Femur (tissue), 1 donor: ENCODE data around the gene JADE2.

Experiments used
- DNase-seq: peaks from one replicate; pipeline ENCODE4 v3.0.0-alpha.2; 2017

Gene JADE2

DNA sequence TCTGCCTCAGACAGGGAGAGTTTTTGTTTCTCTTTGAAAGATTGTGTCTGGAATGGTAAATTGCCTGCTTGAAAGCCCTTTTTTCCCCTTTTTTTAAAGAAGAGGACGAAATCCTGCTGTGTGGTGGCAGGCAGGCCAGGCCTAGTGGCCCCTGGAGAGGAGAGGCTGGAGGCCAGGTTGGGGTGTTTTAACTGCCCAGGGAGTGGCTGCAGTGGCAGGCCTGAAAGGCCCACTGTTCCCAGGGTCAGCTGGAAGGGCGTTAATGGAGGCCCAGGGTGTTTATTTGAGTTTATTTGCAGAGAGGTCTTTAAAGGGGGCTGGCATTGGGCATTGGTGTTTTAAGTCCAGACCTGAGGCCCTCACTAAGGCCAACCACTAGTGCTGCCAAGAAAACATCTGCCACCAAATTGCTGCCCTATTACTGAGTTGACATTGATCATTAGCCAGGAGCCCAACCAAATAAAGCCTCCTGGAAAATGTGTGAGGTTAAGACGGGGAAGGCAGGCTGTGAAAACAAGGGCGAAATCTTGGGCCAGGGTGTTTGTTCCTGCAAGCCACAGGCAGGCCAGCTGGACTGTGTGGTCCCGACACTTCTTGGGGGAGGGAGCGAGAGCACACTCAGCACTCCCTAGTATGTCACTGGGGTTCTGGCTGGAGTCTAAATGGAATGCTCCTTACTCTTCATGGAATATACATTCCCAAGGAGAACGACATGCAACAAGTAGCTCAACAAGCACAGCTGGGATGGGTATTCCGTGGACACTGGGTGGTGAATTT is 5.0 kb downstream of the JADE2 start:
- DNase-seq = peak; percentile 40

DNA sequence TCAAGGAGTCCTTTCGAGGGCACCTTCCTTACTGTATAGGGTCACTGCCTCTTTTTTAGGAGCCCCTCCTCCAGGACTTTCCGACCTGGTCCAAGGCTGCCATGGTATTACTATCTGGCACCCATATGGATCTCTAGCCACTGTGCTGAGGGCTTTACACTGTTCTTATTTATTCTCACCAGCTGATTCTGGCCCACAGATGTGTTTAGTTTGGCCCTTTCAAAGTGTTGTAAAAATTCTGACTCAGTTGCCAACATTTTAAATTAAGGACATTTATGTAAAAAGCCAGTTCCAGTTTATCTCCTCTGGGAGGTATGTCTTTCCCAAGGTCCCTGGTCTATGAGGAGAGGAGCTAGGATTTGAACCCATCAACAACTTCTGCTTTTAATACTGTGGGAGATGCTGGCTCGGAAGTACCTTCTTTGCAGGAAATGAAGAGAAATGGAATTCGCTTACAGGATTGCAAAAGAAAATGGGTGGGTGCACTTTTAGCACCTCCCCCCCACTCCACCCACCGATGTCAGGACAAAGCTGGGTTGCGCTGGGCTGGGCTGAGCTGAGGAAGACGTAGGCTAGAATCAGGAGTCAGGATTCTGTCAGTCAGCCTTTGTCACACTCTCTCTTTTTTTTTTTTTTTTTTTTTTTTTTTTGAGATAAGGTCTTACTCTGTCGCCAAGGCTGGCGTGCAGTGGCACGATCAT is 7.8 kb downstream of the JADE2 start:
- DNase-seq = no peak

DNA sequence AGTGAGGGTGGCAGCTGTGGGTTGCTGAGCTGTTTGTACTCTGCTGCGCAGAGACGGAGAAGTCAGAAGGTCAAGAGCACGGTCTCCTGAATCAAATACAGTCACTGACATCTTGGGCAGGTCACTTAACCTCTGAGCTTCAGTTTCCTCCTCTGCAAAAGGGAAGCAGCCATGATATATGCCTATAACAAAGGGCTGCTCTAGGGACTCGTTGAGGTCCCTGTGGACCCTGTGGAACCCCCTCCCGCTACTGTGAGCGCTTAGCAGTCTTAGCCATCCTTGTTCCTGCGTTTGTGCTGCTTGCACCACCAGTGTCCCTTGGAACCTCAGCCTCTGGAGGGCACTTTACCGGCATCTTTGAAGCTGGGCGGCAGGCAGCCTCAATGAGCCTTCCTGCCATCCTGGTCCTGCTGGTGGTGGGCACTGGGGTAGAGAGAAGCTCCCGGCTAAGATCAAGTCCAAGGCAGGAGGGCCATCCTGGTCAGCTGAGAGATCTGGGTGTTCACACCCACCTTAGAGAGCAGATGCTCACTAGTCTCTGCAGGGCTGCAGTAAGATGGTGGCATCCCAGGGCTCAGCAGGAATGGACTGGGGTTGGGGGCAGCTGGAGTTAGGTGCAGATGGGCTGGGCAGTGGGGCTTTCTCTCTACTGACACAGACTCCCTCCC is 8.7 kb downstream of the JADE2 start:
- no peak for DNase-seq

DNA sequence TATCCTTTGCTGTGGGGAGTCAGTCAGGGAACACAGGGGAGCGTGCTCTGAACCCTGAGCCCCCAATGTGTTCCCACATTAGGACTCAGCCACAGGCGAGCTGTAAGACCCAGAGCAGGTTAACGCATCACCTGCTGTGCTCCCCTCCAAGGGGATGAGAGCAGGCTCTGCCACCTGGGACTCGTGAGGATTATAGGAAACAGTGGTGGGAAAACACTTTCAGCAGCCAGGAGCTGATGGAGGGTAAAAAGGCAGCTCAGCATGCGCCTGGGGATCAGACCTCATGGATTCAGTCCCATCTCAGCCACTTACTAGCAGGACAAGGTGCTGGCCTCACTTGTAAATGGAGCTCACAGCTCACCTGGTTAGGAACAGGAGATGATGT is 9.2 kb downstream of the JADE2 start:
- DNase-seq = no peak

DNA sequence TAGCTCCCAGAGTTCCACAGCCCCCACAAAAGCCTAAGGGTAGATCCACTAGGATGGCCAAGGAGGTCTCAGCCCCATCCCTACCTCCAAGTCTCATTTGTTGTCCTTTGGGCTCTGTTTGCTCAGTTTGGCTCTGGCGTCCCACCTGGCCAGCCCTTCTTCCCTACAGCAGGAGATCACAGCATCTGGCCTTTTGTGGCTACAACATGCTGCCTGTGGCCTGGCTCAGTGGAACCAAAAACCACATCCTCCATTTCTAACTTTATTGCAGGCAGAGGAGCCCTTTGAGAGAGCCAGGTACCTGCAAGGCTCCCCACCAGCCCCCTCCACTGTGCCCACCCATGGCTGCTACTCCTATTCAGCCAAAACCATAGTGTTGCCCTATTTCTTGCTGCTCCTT is 11.4 kb downstream of the JADE2 start:
- DNase-seq = no peak

DNA sequence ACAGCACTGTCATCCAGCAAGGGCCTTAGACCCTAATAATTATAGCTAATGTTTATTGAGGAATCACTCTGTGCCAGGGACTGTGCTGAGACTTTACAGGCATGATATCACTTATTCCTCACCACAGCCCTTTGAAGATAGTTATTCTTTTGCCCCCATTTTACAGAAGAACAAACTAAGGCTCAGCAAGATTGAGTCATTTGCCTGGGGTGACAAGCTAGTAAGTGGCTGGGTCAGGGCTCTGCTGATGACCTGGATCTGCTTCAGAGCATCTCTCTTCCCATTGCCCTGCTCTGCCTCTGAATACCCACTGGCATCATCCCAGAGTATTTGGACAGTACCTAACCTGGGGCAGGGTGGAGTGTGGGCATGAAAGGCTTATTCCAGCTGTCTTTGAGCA is 11.8 kb downstream of the JADE2 start:
- DNase-seq = no peak

DNA sequence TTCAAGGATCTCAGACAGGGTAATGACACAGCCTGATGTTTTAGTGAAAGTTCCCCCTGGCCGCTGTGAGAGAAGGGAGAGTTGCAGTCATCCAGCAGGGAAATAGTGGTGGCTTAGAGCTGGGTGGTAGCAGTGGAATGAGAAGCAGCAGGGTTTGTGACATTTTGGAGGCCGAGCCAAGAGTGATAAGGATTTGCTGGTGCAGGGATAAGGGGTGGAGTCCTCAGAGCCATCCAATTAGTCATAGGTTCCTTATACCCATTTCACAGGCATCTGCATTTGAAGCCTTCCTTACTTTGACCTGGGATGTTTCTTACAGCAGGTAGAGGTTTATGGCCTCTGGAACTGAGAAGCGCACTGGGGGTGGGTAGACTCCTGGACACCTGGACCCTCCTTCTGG is 12.8 kb downstream of the JADE2 start:
- no peak for DNase-seq

DNA sequence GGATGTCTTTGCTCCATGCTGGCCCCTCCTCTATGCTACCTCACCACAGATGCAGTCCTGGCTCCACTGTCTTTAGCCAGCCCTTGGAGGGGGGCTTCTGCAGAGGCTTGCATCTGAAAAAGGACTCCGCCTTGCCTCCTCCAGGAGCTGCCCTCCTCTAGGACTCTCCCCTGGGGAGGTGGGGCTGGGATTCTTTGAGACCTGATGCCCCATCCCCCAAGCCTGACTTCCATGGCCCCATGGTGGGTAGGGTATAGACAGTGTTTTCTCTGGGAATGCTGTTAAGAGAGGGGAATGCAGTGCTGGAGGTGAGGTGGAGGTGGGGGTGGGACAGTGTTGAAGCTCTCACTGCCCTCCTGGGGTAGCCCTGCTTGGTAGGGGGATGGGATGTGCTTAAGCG is 14.3 kb downstream of the JADE2 start:
- DNase-seq = no peak

DNA sequence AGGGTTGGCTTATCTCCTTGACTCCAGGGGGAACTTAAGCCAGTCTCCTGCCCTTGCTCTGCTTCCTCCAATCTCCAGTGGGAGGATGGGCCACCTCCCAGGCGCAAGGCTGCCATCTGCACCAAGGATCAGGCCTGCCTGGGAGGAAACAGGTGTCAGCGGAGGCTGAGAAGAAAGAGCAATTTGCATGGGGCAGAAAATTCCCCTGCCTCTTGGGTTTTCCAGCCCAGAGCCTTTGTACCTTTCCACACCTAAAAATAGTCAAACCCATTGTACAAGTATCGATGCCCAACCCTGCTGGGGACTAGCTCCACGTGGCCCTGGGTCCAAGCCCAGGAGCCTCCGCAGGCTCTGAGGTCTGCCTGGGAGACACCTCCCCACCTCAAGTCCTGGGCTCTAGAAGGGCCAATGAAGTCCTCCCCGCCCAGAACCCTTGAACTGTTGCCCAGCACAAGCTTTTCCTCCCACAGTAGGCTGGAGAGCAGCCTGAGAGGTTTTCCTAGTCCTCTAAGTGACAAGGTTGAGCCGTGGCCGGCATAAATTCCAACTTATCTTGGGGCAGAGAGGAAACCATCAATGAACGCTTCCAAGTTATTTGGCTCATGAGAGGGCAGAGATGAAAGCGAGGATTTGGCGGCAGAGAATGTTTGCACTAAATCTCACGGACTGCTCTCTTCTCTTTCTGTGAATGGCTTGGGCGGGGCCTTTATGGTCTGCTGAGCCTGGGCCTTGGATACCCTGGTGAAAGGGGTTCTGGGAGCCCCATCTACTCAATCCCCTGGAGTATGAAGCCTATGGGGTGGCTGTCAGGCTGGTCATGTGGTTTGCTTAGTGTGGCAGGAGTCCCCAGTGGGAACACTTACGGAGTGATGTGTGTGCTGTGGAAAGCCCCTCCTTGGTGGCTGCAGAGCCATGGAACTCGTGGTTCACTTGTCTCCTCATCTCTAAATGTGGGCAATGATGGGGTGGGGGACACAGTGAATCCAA is 15.6 kb downstream of the JADE2 start:
- DNase-seq = no peak

DNA sequence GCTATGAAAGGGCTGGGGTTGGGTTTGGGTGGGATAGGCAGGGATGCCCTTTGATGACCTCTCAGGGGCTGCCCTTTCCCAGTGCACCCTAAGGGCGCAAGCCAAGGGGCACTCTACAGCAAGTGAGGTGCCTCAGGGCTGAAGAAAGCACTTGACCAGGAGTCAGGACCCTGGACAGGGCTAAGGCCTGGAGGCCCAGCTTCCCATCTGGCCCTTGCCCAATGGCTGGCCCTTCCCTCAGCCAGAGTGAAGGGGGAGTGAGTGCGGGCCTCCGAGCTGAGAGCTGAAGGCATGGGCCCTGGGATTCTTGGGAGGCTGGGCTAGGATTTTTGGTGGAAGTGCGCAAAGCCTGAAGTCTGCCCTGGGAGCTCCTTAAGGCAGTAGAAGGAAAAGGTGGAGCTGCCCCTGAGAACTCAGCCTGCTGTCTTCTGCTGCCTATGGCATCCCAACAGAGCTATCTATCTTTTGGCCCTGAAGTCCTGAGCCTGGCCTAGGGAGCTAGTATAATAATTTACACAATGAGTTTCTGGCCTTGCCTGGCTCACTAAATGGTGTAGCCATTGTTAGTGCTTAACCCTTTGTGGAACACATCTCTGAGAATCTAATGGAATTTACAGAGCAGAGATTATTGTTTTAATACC is 16.4 kb downstream of the JADE2 start:
- DNase-seq = peak; percentile 87

DNA sequence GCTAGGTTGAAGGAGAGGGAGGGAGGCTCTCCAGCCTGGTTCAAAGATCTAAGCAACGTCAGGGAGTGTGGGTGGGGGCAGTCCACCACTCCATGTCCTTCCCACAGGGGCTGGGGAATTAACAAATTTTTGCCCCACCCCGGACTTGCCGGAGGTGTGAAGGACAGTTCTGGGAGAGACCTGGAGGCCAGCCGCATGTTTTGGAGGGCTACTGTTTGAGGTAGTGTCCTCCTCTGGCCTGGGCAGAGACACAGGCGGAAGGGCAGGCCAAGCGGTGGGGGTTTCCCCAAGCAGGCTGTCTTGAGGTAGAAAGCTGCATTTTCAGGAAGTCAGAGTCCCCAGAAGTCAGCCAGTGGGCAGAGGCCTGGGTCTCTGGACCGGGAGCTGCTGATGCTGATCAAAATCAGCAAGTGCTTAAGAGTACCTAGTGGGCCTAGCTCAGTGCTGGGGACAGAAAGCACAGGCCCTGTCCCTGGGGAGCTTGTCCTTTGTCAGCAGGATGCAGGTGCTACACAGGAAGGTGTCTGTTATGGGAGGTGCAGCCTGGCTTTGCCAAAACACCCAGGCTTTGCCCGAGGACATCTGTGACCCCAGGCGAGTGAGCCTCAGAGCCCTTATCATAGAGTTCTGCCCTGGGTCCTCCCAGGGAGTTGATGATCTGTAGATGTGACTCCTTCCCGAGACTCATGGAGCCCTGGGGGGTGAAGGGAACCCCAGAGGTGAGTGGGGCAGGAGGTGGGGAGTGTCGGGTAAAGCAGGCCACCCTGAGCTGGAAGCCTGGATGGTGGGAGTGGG is 18.5 kb downstream of the JADE2 start:
- DNase-seq = peak; percentile 35

DNA sequence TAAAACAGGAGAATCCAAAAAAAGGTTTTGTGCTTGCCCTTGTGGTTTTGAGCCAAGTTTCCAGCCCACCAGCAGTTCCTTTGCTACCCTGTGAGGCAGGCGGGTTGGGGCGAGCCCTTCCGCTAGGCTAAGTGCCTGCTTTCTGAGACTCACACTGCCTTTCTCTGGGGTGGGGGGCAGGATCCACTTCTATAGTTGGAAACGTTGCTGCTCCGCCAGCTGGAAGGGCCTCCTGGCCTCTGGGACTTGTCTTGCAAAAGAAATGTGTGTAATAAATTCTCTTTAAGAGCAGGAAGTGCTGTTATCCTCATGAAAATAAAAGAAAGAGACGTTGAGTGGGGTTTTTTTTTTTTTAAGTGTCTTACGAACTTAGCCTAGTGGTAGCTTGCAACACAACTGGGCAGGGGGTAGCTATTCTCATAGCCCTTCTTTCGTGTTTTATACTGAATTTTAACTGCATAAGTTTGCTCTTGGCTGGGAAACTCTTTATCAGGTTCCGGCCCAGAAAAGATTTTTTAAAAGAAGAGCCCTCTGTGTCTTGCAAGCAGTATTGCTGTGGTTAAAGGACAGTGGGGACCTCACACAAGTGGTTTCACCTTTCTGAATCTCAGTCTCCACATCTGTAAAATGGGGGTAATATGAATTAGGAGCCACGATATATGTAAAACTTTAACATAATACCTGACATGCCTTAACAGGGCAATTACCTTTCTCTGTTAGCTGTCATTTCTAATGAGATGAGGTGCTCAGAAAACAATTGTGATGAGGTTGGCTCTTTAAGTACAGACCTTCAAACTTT is 19.8 kb downstream of the JADE2 start:
- peak; percentile 87 for DNase-seq

DNA sequence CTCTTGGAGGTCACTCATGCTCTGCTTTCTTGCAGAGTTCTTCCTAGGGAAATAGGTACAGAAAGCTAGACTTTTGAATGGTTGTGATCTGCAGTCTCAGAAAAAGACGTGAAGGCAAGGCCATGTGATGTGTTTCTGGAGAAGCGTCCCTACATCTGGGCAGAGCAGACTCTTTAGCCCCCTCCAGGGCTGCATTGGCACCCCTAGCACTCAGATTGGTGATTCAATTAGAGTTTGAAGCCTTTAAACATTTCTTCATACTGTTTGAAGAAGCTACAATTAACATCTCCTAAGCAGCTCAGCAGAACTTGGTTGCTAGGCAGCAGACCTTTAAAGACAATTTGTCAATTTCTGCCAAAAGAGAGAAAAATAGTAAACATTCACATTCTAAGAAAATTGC is 21.6 kb downstream of the JADE2 start:
- DNase-seq = no peak

DNA sequence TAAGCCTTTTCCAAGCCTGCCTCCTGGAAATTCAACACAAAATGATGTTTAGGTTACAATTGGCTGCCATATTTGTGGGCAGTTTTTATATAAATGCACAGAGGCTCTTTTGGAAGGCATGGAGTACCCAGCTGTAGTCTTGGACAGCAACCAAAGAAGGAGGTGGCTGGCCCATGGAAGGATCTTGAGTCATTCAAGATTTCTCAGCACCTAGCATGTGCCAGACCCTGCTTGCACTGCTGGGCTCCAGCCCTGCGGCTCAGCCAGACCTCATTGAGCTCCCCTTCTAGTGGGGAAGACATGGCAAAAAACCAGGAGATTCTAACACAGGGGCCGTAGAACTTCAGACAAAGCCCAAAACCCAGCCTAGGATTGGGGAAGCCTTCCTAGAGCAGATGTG is 22.1 kb downstream of the JADE2 start:
- DNase-seq = peak; percentile 72

DNA sequence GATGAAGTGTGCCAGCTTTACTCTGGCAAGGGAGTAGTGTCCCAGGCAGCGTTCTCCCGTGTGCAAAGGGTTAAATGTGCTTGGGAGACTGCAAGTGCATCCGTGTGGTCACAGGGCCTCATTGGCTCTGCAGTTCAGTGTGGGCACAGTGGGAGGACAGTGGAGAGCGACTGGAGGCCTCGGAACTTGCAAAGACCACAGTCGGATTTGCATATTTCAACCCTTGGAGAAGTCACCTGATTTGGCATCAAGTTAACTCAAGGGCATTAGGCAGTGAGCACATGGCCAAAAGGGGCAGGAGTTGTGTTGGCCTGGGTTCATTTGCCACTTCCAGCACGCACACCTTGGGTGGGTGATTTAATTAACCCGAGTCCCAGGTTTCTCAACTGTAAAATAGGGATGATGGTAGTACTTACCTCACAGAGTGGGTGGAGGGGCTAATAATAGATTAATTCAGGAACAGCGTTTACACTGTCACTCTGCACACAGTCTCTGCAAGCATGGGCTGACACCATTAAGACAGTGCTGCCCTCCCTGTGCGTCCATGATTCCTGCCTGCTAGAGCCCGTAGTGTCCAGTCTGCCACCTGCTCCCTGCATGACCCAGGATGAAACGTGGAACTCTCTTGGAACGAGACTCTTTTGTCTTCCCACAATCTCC is 22.7 kb downstream of the JADE2 start:
- DNase-seq = no peak

DNA sequence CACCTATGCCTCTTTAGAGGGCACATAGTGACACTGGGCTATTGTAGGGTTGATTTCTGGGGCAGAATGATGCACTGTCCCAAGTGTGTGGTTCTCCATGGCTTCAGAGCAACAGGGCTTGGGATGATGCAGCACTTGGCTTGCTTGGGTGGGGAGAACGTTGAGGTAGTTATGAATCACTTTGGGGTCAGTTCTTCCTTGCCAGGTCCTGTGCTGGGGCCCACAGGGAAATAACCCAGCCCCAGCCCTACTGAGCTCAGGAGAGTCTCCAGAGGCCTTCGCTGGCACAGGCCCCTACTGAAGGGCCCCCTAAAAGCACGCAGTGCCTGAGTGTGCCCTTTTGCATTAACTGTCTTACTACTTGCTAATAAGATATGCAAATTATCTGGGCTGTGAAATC is 24.2 kb downstream of the JADE2 start:
- no peak for DNase-seq

DNA sequence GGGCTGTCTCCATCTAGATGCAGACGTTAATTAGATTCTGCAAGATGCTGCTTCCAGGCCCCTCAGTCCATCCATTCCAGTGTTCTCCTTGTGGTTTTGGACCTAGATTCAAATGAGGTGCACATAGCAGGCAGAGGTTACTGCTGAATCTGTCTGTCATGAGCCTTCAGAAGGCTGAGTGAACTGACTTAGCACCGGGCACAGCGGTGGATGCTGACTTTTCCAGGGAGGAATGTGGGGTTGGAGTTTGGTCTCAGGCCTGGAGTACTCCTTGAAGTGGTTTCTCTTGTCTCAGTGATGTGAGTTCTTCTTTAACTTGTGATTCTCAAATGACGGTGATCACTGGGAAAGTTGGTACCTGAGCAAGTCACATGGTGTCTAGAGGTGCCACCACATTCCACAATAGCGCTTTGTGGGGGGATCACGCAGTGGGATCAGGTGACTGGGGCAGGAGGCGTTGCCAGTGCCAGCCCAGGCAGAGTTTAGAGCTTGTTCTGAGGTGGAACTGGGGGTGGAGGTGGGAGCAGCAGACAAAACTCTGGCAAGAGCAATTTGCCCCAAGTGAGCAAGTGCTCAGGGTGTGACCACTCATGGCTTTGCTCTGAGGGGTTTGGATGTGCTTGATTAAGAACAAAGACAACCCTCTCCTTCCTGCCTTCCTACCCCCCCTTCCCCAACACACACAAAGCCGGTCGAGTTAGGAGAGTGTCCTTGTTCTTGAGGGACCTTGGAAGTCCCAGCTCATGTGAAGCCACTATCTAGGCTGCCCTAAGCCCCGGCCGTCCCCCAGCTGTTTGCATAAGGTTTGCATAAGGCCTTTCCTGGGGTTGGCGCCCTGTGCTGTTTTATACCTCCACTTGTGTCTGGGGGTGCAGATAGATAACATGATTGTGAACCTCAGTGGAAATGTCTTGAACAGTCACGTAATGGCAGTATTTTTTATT is 25.1 kb downstream of the JADE2 start:
- no peak for DNase-seq

DNA sequence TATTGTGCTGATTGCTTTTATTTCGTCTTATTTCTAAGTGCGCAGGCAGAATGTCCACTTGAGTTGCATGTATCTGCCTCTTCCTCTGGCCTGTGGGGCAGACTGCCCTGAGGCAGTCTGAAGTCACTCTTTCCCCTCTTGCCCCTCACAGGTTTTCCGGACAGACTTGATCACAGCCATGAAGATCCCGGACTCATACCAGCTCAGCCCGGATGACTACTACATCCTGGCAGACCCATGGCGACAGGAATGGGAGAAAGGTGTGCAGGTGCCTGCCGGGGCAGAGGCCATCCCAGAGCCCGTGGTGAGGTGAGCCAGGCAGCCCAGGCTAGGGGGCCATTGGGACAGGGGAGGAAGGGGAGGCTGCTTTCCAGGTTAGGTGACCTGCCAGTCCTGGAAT is 26.4 kb downstream of the JADE2 start:
- no peak for DNase-seq

DNA sequence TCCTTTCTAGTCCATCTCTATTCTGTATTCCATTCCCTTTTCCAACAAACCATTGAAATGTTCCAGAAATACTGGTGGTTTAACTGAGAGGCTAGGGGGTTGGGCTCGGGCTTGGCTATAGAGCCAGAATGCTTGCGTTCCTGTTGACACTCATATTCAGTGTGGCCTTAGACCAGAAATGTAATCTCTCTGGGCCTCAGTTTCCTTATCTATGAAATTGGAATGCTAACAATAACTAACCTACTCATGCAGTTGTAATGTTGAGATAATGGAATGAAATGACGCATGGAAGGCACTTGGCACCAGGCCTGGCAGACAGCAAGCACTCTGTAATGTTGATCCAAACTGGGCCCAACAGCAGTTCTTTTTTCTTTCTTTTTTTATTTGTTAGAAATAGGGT is 26.8 kb downstream of the JADE2 start:
- DNase-seq = no peak
